Measurements from ENCODE around the gene EARS2.
"Not testable (repeated sequence)": the region's sequence is repeated elsewhere in the genome, so short reads cannot be mapped to it uniquely, and the experiment has no call there.

EARS2 gene

DNA sequence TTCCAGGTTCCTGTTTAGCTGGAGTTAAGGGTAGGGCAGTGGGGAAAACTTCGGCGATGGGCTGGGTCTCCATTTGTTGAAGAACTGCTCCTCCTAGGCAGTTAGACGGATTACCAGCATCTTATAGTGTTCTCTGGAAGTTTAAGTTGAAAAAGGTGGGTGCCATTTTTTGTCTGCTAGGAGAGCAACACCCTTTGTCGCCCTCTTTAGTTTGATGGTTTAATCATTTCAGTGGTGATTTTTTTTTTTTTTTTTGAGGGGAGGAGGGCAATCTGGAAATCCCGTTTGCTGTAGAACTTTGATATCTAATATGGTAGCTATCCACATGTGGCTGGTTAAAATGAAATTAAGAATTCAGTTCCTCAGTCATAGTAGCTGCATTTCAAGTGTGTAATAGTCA, 4.4 kb upstream of the EARS2 start:
- TF ChIP-seq, protein P1, sequence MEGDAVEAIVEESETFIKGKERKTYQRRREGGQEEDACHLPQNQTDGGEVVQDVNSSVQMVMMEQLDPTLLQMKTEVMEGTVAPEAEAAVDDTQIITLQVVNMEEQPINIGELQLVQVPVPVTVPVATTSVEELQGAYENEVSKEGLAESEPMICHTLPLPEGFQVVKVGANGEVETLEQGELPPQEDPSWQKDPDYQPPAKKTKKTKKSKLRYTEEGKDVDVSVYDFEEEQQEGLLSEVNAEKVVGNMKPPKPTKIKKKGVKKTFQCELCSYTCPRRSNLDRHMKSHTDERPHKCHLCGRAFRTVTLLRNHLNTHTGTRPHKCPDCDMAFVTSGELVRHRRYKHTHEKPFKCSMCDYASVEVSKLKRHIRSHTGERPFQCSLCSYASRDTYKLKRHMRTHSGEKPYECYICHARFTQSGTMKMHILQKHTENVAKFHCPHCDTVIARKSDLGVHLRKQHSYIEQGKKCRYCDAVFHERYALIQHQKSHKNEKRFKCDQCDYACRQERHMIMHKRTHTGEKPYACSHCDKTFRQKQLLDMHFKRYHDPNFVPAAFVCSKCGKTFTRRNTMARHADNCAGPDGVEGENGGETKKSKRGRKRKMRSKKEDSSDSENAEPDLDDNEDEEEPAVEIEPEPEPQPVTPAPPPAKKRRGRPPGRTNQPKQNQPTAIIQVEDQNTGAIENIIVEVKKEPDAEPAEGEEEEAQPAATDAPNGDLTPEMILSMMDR (IDR thresholded peaks at IDR 0.05; ENCODE audit: control insufficient read depth, insufficient read depth, low read depth, low read length, missing control alignments): no peak
- no peak for DNase-seq (ENCODE audit: low read depth)
- H3K4me3 ChIP-seq (ENCODE audit: control insufficient read depth, low read depth, low read length): no peak overlapping the region

DNA sequence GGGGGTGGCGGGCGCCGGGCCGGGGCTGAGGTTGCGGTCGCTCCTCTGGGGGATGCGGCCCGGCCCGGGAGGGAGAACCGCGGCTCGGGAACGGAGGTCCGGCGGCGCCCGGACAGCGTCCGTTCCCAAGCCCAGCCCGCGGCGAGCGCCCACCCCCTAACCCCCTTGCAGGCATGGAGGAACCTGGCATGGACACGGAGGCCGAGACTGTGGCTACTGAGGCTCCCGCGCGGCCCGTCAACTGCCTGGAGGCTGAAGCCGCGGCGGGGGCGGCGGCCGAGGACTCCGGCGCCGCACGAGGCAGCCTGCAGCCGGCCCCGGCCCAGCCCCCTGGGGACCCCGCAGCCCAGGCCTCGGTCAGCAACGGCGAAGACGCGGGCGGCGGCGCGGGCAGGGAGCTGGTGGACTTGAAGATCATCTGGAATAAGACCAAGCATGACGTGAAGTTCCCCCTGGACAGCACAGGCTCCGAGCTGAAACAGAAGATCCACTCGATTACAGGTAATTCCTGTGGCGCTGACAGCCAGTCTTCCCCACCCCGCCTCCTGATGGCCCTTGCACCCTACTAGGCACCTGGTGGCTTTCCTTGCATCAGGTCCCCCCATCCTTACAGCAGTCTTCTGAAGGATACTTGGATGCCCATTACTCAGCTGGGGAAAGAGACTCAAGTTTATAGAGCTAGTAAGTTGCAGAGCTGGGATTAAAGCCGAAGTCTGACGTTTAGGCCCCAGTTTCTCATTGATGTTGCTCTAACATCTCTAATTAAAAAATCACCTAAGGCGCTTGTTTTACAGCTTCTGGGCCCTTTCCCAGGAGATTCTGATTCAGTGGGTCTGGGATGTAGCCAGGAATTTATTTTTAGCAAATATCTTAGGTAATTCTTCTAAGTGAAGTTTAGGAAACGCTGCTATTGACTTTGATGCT, 891 bp upstream of the EARS2 start:
- DNase-seq (ENCODE audit: low read depth): peak; percentile 48
- TF ChIP-seq, protein P1 (IDR thresholded peaks at IDR 0.05; ENCODE audit: control insufficient read depth, insufficient read depth, low read depth, low read length, missing control alignments): no peak

DNA sequence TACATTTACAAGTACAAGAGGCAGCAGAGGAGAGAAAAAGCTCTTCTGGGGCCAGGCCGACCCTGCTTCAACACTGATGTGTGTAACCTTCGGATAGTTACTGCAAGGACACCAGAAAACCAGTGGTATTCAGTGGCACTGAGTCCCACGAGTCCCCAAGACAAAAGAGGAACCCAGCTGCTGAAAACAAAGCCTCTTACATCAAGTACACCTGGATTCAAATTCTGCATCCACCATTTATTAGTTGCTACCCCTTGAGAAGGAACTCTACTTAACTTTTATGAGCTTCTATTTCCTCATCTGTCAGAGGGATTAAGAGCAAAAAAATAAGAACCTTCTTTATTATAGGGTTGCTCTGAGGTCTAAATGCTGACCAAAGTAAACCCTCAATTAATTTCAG, 2.6 kb downstream of the EARS2 start:
- H3K4me3 ChIP-seq (ENCODE audit: control insufficient read depth, low read depth, low read length): no peak overlapping the region
- TF ChIP-seq, protein P1 (IDR thresholded peaks at IDR 0.05; ENCODE audit: control insufficient read depth, insufficient read depth, low read depth, low read length, missing control alignments): no peak
- no peak for DNase-seq (ENCODE audit: low read depth)

More for the DNA sequence above, 891 bp upstream of the EARS2 start:
- peak overlapping the region; percentile 96 for H3K4me3 ChIP-seq (ENCODE audit: control insufficient read depth, low read depth, low read length)

GRCh38 chr16:23552161-23552560, 5.0 kb downstream of the EARS2 start:
- TF ChIP-seq, protein P1 (IDR thresholded peaks at IDR 0.05; ENCODE audit: control insufficient read depth, insufficient read depth, low read depth, low read length, missing control alignments): no peak

DNA sequence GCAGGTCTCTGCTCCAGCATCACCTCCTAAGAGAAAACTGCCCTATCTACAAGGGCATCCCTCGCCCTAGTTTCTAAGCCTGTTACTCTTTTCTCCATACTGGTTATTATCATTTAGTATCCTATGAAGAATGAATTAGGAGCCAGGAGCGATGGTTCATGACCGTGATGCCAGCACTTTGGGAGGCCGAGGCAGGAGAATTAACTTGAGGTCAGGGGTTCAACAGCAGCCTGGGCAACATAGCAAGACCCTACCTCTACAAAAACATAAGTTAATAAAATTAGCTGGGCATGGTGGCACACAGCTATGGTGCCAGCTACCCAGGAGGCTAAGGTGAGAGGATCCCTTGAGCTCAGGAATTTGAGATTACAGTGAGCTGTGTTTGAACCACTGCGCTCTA, 7.2 kb downstream of the EARS2 start:
- TF ChIP-seq, protein P1 (IDR thresholded peaks at IDR 0.05; ENCODE audit: control insufficient read depth, insufficient read depth, low read depth, low read length, missing control alignments): no peak
- H3K4me3 ChIP-seq (ENCODE audit: control insufficient read depth, low read depth, low read length): no peak overlapping the region
- DNase-seq (ENCODE audit: low read depth): no peak

More at GRCh38 chr16:23552161-23552560, 5.0 kb downstream of the EARS2 start:
- no peak for DNase-seq (ENCODE audit: low read depth)
- H3K4me3 ChIP-seq (ENCODE audit: control insufficient read depth, low read depth, low read length): no peak overlapping the region

DNA sequence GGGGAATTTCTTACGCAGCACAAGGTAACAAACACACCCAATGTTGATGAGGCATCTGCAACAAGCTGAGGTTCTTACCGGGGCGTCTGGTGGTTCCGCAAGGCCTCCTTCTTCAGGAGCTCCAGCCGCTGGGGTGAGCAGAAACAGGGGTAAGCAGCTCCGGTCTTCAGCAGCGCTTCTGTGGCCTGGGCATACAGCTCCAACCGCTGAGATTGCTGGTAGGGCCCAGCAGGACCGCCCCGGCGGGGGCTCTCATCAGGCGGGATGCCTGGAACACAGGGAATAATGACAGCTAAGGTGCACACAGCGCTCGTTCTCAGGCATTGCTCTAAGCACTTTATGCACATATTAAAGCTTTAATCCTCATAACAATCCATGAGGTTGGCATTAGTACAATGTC, 12.7 kb downstream of the EARS2 start:
- DNase-seq (ENCODE audit: low read depth): no peak
- TF ChIP-seq, protein P1 (IDR thresholded peaks at IDR 0.05; ENCODE audit: control insufficient read depth, insufficient read depth, low read depth, low read length, missing control alignments): no peak
- no peak overlapping the region for H3K4me3 ChIP-seq (ENCODE audit: control insufficient read depth, low read depth, low read length)

DNA sequence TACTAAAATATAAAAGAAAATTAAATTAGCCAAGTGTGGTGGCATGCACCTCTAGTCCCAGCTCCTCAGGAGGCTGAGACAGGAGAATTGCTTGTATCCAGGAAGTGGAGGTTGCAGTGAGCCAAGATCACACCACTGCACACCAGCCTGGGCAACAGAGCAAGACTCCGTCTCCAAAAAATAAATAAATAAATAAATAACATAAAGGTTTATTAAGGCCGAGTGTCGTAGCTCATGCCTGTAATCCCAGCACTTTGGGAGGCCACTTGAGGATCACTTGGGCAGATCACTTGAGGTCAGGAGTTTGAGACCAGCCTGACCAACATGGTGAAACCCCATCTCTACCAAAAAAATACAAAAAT, 16.4 kb downstream of the EARS2 start:
- DNase-seq (ENCODE audit: low read depth); H3K4me3 ChIP-seq (ENCODE audit: control insufficient read depth, low read depth, low read length): not testable (repeated sequence)

All from AG09309 (cell line).